GM12878 (cell line): ENCODE measurements around the gene MAPK13. TPM values are rescaled to one million over a fixed set of nuclear protein-coding genes. Genes with fewer than 3 reads are reported as not detected.

Source experiments
- ATAC-seq: fragments of 200-7000 bp; cut with Tn5 transposase; 3 replicates; pipeline ENCODE4 v1.9.1; 2020; ENCODE audit warnings: mild to moderate bottlenecking, moderate library complexity
- BruUV-seq: library from RNA; stranded (reverse); fragments of 400-500 nt; replicated peaks from 2 replicates; lab custom pipeline; 2021; lab: Mats Ljungman, UMichigan
- CTCF ChIA-PET: fragments of 300-600 bp; sonication (Branson Sonifier 250); formaldehyde crosslinking; extraction: SDS; loops from one replicate; lab custom pipeline; 2021; ENCODE audit warnings: inconsistent platforms; lab: Yijun Ruan, JAX
- POLR2A ChIA-PET: fragments of 350-600 bp; formaldehyde crosslinking; extraction: SDS; loops from one replicate; lab custom pipeline; 2021; ENCODE audit warnings: inconsistent platforms; lab: Charles Lee
- RAD21 ChIA-PET: fragments of 300-600 bp; sonication (Branson Sonifier 250); formaldehyde crosslinking; loops from one replicate; lab custom pipeline; 2023; ENCODE audit warnings: antibody characterized with exemption; ENCODE audit not compliant: unreplicated experiment; lab: Charles Lee
- SMC1A ChIA-PET: fragments of 300-600 bp; sonication (Branson Sonifier 250); formaldehyde crosslinking; loops from one replicate; lab custom pipeline; 2023; ENCODE audit not compliant: unreplicated experiment, uncharacterized antibody; lab: Charles Lee
- DNase-seq: peaks from one replicate; pipeline ENCODE4 v3.0.0-alpha.2; 2011; ENCODE audit warnings: low read depth, low spot score
- FAIRE-seq: peaks from 3 replicates; lab custom pipeline; 2011; peaks lifted over from hg19 to GRCh38; lab: Jason Lieb, UNC
- H2AFZ ChIP-seq: 2 replicates; pipeline ENCODE4 v1.6.0; 2011; ENCODE audit warnings: low read depth, low read length, control low read depth; ENCODE audit not compliant: control insufficient read depth
- H3K27ac ChIP-seq: 2 replicates; pipeline ENCODE4 v1.5.1; 2011; ENCODE audit warnings: control low read depth; ENCODE audit not compliant: control insufficient read depth, insufficient read depth
- H3K27me3 ChIP-seq, 2 experiments: replicated peaks in 1 of 2; 2 replicates each; pipeline versions ENCODE4 v1.6.0 to v1.6.1; 2011; ENCODE audit warnings: low read length in 1 of 2; ENCODE audit not compliant: control insufficient read depth in 2 of 2, insufficient read depth in 2 of 2
- H3K36me3 ChIP-seq, 2 experiments: 2 replicates each; pipeline ENCODE4 v1.5.1; 2011; ENCODE audit warnings: low read length in 1 of 2; ENCODE audit not compliant: control insufficient read depth in 2 of 2, insufficient read depth in 2 of 2
- H3K4me1 ChIP-seq: 2 replicates; pipeline ENCODE4 v1.6.1; 2011; ENCODE audit warnings: mild to moderate bottlenecking, low read length, moderate library complexity, mixed read lengths; ENCODE audit not compliant: control insufficient read depth, insufficient read depth
- H3K4me2 ChIP-seq: 2 replicates; pipeline ENCODE4 v1.6.0; 2011; ENCODE audit warnings: control low read depth; ENCODE audit not compliant: control insufficient read depth, insufficient read depth
- H3K4me3 ChIP-seq: fragments of 200-600 bp; sonication (generic); 2 replicates; pipeline ENCODE4 v1.5.1; 2016
- H3K79me2 ChIP-seq: 2 replicates; pipeline ENCODE4 v1.6.0; 2011; ENCODE audit warnings: low read length; ENCODE audit not compliant: control insufficient read depth, insufficient read depth
- H3K9ac ChIP-seq: 2 replicates; pipeline ENCODE4 v1.8.0; 2011; ENCODE audit warnings: low read length, control low read depth, mixed read lengths; ENCODE audit not compliant: control insufficient read depth, insufficient read depth
- H3K9me3 ChIP-seq: replicated peaks from 3 replicates; pipeline ENCODE4 v1.5.1; 2011; ENCODE audit warnings: mild to moderate bottlenecking, low read length; ENCODE audit not compliant: control insufficient read depth, insufficient read depth
- H4K20me1 ChIP-seq: 2 replicates; pipeline ENCODE4 v1.6.0; 2011; ENCODE audit not compliant: control insufficient read depth, insufficient read depth
- FOXK2 ChIP-seq: fragments of 450-650 bp; IDR thresholded peaks from 2 replicates; pipeline ENCODE4 v1.6.1; 2017; ENCODE audit warnings: mild to moderate bottlenecking, moderate library complexity
- RAD21 ChIP-seq: IDR thresholded peaks from 2 replicates; pipeline ENCODE4 v1.6.1; 2011; ENCODE audit warnings: mild to moderate bottlenecking, low read depth, low read length, moderate library complexity; ENCODE audit not compliant: insufficient read depth
- SMC3 ChIP-seq: IDR thresholded peaks from 2 replicates; pipeline ENCODE4 v1.6.1; 2011; ENCODE audit warnings: low read length, improper control_type of control experiment, borderline replicate concordance
- SRF ChIP-seq, 2 experiments: IDR thresholded peaks; 2 replicates each; pipeline ENCODE4 v1.6.1; 2011; ENCODE audit warnings: low read depth in 2 of 2, low read length in 2 of 2, mild to moderate bottlenecking in 1 of 2, moderate library complexity in 1 of 2
- ZNF24 ChIP-seq: fragments of 450-650 bp; IDR thresholded peaks from 2 replicates; pipeline ENCODE4 v1.6.1; 2017; ENCODE audit warnings: antibody characterized with exemption, mild to moderate bottlenecking
- WGBS: methylation state at CpG from one replicate; pipeline ENCODE4 v1.1.6; 2016; ENCODE audit warnings: low lambda C conversion rate; ENCODE audit not compliant: insufficient replicate concordance, insufficient coverage; ENCODE audit errors: missing lambda C conversion rate; 5-methylcytosine and 5-hydroxymethylcytosine counted together
- in situ Hi-C: fragments of 300-500 bp; cut with MboI; formaldehyde crosslinking; loops from 9 replicates; pipeline ENCODE4 v1.14.3; 2018; ENCODE audit warnings: mixed read lengths
- intact Hi-C: fragments of 100-400 bp; cut with micrococcal nuclease; formaldehyde crosslinking; loops from one replicate; pipeline ENCODE4 v1.14.2; 2022; ENCODE audit not compliant: unreplicated experiment
- polyA plus RNA-seq, 11 experiments: library from polyadenylated mRNA; depleted of rRNA in 4 of 11; unstranded in 6 of 11; stranded (reverse) in 5 of 11; fragments of >200 nt; fragmentation: Nextera tagmentation in 4 of 11; fragmentation: Illumina TruSeq in 1 of 11; extraction: Ambion mirVana in 4 of 11; extraction: Trizol in 1 of 11; gene quantifications; 1 replicate in 1 of 11; 2 replicates in 10 of 11; pipeline versions ENCODE4 v1.2.1 to v1.2.3, GENCODE V29; 2011 to 2016; ENCODE audit warnings: inconsistent platforms in 2 of 11, missing spikeins in 2 of 11, low read depth in 1 of 11
- total RNA-seq, 4 experiments: library from RNA; depleted of rRNA in 3 of 4; stranded (reverse); fragments of >200 nt in 3 of 4; fragmentation: Illumina TruSeq in 1 of 4; extraction: Trizol in 1 of 4; gene quantifications; 2 replicates each; pipeline versions ENCODE4 v1.2.1 to v1.2.3, GENCODE V29; 2013 to 2021
- TF ChIP-seq, protein P1 (sequence below): fragments of 450-650 bp; IDR thresholded peaks from 2 replicates; pipeline ENCODE4 v1.6.1; 2017; ENCODE audit warnings: mild to moderate bottlenecking, moderate library complexity
- TF ChIP-seq, protein P2 (sequence below), 3 experiments: IDR thresholded peaks in 2 of 3; conservative IDR thresholded peaks in 1 of 3; 2 replicates each; pipeline ENCODE4 v1.5.1; 2011; ENCODE audit warnings: low read depth in 3 of 3, low read length in 3 of 3, mild to moderate bottlenecking in 3 of 3, control low read depth in 2 of 3, moderate library complexity in 2 of 3, inconsistent platforms in 1 of 3, mixed read lengths in 1 of 3; ENCODE audit not compliant: control insufficient read depth in 2 of 3, insufficient read depth in 1 of 3; ENCODE audit errors: extremely low read depth in 1 of 3
- TF ChIP-seq, protein P3 (sequence below): fragments of 450-650 bp; IDR thresholded peaks from 2 replicates; pipeline ENCODE4 v1.6.1; 2017; ENCODE audit warnings: mild to moderate bottlenecking

Gene MAPK13
- total and polyA plus RNA-seq, 10 of the 15 experiments (the other 5 are each of a cell fraction or from before 2014, with no cell fraction given) = 1.8 to 48.0 (median 37.5) TPM

DNA sequence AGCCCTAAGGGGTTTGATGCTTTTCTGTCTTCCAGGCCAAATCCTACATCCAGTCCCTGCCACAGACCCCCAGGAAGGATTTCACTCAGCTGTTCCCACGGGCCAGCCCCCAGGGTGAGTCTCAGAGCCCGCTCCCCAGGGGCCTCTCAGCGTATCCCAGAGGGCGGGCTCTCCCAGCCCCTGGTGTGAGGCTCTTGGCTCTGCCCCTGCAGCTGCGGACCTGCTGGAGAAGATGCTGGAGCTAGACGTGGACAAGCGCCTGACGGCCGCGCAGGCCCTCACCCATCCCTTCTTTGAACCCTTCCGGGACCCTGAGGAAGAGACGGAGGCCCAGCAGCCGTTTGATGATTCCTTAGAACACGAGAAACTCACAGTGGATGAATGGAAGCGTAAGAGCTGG is 8.4 kb downstream of the MAPK13 start (continued):
- TF ChIP-seq, protein P1, sequence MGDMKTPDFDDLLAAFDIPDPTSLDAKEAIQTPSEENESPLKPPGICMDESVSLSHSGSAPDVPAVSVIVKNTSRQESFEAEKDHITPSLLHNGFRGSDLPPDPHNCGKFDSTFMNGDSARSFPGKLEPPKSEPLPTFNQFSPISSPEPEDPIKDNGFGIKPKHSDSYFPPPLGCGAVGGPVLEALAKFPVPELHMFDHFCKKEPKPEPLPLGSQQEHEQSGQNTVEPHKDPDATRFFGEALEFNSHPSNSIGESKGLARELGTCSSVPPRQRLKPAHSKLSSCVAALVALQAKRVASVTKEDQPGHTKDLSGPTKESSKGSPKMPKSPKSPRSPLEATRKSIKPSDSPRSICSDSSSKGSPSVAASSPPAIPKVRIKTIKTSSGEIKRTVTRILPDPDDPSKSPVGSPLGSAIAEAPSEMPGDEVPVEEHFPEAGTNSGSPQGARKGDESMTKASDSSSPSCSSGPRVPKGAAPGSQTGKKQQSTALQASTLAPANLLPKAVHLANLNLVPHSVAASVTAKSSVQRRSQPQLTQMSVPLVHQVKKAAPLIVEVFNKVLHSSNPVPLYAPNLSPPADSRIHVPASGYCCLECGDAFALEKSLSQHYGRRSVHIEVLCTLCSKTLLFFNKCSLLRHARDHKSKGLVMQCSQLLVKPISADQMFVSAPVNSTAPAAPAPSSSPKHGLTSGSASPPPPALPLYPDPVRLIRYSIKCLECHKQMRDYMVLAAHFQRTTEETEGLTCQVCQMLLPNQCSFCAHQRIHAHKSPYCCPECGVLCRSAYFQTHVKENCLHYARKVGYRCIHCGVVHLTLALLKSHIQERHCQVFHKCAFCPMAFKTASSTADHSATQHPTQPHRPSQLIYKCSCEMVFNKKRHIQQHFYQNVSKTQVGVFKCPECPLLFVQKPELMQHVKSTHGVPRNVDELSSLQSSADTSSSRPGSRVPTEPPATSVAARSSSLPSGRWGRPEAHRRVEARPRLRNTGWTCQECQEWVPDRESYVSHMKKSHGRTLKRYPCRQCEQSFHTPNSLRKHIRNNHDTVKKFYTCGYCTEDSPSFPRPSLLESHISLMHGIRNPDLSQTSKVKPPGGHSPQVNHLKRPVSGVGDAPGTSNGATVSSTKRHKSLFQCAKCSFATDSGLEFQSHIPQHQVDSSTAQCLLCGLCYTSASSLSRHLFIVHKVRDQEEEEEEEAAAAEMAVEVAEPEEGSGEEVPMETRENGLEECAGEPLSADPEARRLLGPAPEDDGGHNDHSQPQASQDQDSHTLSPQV = no peak
- TF ChIP-seq SRF (IDR thresholded peaks at IDR 0.05; ENCODE audit: low read depth in 2 of 2, low read length in 2 of 2) = no peak
- no peak for TF ChIP-seq ZNF24

GRCh38 chr6:36139431-36139830 is 9.1 kb downstream of the MAPK13 start:
- H3K36me3 ChIP-seq = no peaks in the 10 kb centered on the region
- in situ Hi-C loops = no loop called here
- no peaks in the 10 kb centered on the region for H3K9me3 ChIP-seq
- CTCF ChIA-PET = interaction anchor here (0.7 to 1.8 kb wide), 6 partner anchors 9 to 219 kb away, joined by 3 to 9 read pairs (median 3); partner anchors contain the start of gene MAPK13
- no peak overlapping the region for H2AFZ ChIP-seq
- no peak overlapping the region for H3K4me3 ChIP-seq
- peaks cover 6% of the 10 kb centered on the region; the same call in 1 of the 2 replicates for H3K4me1 ChIP-seq
- TSS peak; percentile 48 for BruUV-seq
- no peak for FAIRE-seq
- no peak overlapping the region for H3K9ac ChIP-seq
- no peaks in the 10 kb centered on the region for H3K79me2 ChIP-seq
- H3K27me3 ChIP-seq = no peaks in the 10 kb centered on the region
- SMC1A ChIA-PET = interaction anchor here (0.7 to 2.2 kb wide), 3 partner anchors 12 to 55 kb away, joined by 3 to 6 read pairs (median 5); no protein-coding TSS in a partner anchor
- WGBS = 31% methylated on average over 7 of the region's 7 CpGs
- no peak for DNase-seq
- RAD21 ChIA-PET = interaction anchor here (0.8 to 1.5 kb wide), 3 partner anchors 32 to 219 kb away, joined by 3 to 6 read pairs (median 3); no protein-coding TSS in a partner anchor
- no peaks in the 10 kb centered on the region for H4K20me1 ChIP-seq
- POLR2A ChIA-PET = no interaction called here
- intact Hi-C loops = no loop called here
- no peak for ATAC-seq
- H3K27ac ChIP-seq = no peak overlapping the region
- H3K4me2 ChIP-seq = no peak overlapping the region
- TF ChIP-seq FOXK2 (no peak), SMC3 (peak; percentile 15; the same call in 1 of the 2 replicates), RAD21 (peak; percentile 44; the same call in 1 of the 2 replicates)
- TF ChIP-seq, protein P2, sequence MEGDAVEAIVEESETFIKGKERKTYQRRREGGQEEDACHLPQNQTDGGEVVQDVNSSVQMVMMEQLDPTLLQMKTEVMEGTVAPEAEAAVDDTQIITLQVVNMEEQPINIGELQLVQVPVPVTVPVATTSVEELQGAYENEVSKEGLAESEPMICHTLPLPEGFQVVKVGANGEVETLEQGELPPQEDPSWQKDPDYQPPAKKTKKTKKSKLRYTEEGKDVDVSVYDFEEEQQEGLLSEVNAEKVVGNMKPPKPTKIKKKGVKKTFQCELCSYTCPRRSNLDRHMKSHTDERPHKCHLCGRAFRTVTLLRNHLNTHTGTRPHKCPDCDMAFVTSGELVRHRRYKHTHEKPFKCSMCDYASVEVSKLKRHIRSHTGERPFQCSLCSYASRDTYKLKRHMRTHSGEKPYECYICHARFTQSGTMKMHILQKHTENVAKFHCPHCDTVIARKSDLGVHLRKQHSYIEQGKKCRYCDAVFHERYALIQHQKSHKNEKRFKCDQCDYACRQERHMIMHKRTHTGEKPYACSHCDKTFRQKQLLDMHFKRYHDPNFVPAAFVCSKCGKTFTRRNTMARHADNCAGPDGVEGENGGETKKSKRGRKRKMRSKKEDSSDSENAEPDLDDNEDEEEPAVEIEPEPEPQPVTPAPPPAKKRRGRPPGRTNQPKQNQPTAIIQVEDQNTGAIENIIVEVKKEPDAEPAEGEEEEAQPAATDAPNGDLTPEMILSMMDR (IDR thresholded peaks at IDR 0.05 in 2 of 3, conservative IDR thresholded peaks at IDR 0.05 in 1 of 3; ENCODE audit: control insufficient read depth in 2 of 3, extremely low read depth in 1 of 3, insufficient read depth in 1 of 3, low read depth in 3 of 3, low read length in 3 of 3) = peak; percentile 16 to 21 (median 18); a peak in 3 of 6 replicates
- TF ChIP-seq, protein P3, sequence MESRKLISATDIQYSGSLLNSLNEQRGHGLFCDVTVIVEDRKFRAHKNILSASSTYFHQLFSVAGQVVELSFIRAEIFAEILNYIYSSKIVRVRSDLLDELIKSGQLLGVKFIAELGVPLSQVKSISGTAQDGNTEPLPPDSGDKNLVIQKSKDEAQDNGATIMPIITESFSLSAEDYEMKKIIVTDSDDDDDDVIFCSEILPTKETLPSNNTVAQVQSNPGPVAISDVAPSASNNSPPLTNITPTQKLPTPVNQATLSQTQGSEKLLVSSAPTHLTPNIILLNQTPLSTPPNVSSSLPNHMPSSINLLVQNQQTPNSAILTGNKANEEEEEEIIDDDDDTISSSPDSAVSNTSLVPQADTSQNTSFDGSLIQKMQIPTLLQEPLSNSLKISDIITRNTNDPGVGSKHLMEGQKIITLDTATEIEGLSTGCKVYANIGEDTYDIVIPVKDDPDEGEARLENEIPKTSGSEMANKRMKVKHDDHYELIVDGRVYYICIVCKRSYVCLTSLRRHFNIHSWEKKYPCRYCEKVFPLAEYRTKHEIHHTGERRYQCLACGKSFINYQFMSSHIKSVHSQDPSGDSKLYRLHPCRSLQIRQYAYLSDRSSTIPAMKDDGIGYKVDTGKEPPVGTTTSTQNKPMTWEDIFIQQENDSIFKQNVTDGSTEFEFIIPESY = 0 out of 2 replicates have a peak, but pooled peaks have one; percentile 68
